GM19351 (cell line): ENCODE data around the gene PREPL.
"Not testable (repeated sequence)": the region's sequence is repeated elsewhere in the genome, so short reads cannot be mapped to it uniquely, and the experiment has no call there.

ENCODE experiments used
- ATAC-seq: cut with Tn5 transposase; IDR thresholded peaks from one replicate; pipeline ENCODE4 v1.9.1; 2021; ENCODE audit warnings: mild to moderate bottlenecking, moderate library complexity; ENCODE audit not compliant: unreplicated experiment

The PREPL gene

GRCh38 chr2:44349506-44349905 lies 11.8 kb downstream of the PREPL start:
- no peak for ATAC-seq

DNA sequence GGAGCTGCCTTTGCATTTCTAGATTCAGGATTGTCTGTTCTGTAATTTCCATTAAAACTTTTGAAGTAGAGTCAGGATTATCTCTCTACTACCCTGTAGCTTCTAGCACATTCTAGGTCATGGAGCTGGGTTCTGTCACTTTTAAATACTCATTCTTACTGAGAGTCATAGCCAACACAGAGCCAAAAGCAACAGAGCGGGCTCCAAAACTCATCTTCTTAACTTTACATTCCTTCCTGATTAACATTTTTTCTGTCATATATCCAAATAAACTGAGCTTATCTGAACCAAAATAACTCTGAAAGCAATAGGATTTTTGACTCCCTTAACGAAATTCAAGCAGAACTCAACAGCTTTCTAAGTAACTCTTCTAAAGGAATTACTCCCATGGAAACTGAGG lies 12.9 kb downstream of the PREPL start:
- no peak for ATAC-seq

GRCh38 chr2:44347526-44347925 lies 13.8 kb downstream of the PREPL start:
- ATAC-seq = no peak

DNA sequence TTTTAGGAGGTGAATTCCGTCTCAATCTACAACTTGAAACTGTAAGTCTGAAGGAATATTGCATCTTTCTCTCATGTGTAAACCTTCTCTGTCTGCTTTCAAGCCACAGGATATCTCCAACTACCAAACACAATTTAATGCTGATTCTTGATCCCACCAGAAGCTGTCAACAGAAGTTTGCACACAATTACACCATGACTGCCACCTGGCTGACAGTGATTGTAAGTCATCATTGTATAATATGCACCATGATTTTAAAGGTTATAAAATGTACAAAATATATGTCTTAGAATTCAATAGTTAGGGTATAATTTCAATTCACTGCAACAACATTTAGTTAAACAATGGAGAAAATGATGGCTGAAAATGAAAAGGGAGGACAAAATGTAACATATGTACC lies 18.4 kb downstream of the PREPL start:
- ATAC-seq = no peak

GRCh38 chr2:44335806-44336538 lies 25.3 kb downstream of the PREPL start:
- no peak for ATAC-seq

DNA sequence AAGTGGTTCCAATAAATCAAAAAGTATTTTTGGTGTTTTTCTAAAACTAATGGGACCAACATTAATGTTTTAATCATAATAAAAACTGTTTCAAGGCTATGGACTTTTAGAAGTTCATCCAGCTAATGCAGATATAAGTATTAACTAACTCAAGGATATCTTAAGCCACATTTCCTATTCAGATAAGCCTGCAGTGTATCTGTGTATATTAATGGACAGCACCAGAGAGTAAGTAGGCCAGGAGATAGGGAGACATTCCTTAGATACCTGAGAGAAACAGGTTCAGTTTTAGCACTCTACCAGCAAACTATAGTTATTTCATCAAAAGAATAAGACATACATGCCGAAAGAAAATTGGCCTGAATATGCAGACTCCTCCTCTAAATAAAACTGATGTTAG lies 27.3 kb downstream of the PREPL start:
- ATAC-seq = no peak

DNA sequence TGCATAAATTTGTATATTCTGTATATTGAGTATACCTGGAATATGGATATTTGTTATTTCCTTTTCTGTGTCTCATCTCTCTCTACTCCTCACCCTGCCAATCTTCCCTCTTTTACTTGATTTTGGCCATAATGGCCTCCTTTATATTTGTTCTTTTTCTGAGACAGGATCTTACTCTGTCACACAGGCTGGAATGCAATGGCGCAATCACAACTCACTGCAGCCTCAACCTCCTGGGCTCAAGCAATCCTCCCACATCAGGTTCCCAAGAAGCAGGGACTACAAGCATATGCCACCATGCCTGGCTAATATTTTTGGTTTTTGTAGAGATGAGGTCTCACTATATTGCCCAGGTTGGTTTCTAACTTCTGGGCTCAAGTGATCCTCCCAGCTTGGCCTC lies 30.5 kb downstream of the PREPL start:
- ATAC-seq = no peak

- ATAC-seq = no peak
Observed at GRCh38 chr2:44329343-44329742, 32.0 kb downstream of the PREPL start.

GRCh38 chr2:44328750-44329149 lies 32.5 kb downstream of the PREPL start:
- no peak for ATAC-seq

- no peak for ATAC-seq
Observed at GRCh38 chr2:44326548-44327264, 34.6 kb downstream of the PREPL start.

DNA sequence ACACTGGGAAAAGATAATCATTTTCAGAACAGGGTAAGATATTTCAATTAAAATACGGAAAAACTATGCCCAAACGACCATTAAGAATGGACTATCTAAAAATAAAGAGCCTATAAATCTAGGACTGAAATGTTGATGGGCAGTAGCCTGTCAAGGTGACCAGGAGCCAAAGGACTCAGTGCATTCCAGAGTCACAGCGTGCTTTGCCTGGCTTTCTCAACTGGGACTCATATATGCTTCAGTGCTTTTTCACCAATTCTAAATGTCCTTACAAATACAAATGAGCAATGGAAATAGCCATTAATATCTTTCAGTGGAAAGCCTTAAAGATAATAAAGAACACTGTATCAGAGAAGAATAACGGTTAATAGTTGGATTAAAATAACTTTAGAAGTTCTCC lies 35.4 kb downstream of the PREPL start:
- ATAC-seq = no peak

GRCh38 chr2:44324971-44325426 lies 36.3 kb downstream of the PREPL start:
- no peak for ATAC-seq

- no peak for ATAC-seq
Observed at GRCh38 chr2:44321360-44321759, 39.9 kb downstream of the PREPL start.

DNA sequence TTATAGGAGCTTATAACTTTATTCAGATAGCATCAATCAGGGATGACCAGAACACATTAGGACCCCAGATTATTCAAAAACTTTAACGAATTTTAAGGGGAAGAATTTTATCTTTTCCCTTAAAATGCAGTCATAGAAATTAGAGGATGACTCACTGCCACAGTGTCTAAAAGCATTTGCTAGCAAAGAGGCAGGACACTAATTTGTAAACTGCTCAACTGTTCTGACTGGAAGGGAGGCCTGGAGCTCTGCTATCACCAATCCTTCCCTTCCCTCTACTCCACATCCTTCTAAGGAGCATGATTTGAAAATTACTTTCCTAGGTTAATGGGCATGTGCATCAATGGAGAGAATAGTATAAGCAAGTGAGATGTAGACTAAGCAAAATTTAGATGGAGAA lies 40.5 kb downstream of the PREPL start:
- ATAC-seq = no peak

GRCh38 chr2:44315945-44316344 lies 45.3 kb downstream of the PREPL start:
- ATAC-seq = no peak

DNA sequence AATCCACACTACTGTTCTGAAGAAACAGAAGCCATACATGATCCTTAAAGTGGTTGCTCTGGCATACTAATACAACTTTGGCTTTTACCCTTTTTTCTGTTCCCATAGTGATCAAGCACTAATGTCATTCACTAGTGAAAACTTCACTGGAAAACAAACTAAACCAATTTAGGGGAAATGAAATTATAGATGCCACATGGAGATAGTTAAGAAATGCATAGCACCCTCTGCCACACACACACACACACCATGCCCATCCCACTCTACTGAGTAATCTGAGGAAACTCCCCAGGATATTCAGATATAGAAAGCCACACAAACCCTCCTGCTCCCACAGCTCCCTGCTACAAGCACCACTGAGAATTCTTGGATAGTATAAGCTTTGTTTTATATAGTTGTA lies 46.9 kb downstream of the PREPL start:
- no peak for ATAC-seq

GRCh38 chr2:44310287-44310686 lies 51.0 kb downstream of the PREPL start:
- ATAC-seq = no peak

- ATAC-seq = no peak
Observed at GRCh38 chr2:44305882-44306281, 55.4 kb downstream of the PREPL start.

GRCh38 chr2:44304258-44304657 lies 57.0 kb downstream of the PREPL start:
- no peak for ATAC-seq

DNA sequence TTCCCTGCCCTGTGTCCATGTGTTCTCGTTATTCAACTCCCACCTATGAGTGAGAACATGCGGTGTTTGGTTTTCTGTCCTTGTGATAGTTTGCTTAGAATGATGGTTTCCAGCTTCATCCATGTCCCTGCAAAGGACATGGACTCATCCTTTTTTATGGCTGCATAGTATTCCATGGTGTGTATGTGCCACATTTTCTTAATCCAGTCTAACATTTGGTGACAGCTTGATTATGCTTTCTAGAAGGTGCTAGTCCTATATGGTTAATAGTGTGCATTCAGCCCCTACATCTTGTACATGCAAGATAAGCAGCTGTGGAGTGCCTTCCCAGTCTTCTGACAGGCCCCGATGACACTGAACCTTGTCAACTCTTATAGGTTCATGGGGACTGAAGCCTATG lies 57.5 kb downstream of the PREPL start:
- not testable (repeated sequence) for ATAC-seq

DNA sequence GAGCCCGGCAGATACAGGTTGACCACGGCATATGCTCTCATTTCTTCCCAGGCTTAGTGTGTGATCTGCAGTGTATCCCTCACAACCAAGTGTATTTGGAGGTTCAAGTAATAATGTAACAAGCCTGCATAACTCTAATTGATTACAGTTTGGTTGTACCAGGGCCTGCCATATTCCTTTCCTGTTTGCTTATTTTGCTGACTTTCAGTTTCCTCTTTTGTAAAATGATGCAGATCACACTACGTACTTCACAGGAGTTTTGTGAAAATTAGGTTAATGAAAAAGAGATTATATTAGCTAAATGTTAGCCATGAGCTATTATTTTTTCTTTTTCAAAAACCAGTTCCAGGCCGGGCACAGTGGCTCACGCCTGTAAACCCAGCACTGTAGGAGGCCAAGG lies 60.2 kb downstream of the PREPL start:
- ATAC-seq = no peak

- ATAC-seq = no peak
Observed at GRCh38 chr2:44299635-44300034, 61.7 kb downstream of the PREPL start.

GRCh38 chr2:44297431-44297830 lies 63.9 kb downstream of the PREPL start:
- ATAC-seq = no peak
